HFFc6 (cell line): ENCODE data around the gene CDH10. TPM values are rescaled to one million over a fixed set of nuclear protein-coding genes. Genes with fewer than 3 reads are reported as not detected.

Experiments
- DNase-seq: peaks from one replicate; pipeline ENCODE4 v3.0.0-alpha.2; 2018
- H3K27ac Mint-ChIP-seq: 2 replicates; pipeline ENCODE4 v1.8.0; 2020; ENCODE audit warnings: mild to moderate bottlenecking, mixed read lengths
- H3K27me3 Mint-ChIP-seq: 2 replicates; pipeline ENCODE4 v1.8.0; 2021; ENCODE audit warnings: mild to moderate bottlenecking, moderate library complexity, mixed read lengths; ENCODE audit not compliant: insufficient read depth
- H3K36me3 Mint-ChIP-seq: 2 replicates; pipeline ENCODE4 v1.8.0; 2021; ENCODE audit warnings: low read depth, mixed read lengths
- H3K4me1 Mint-ChIP-seq: 2 replicates; pipeline ENCODE4 v1.8.0; 2020; ENCODE audit warnings: low read depth, mixed read lengths
- H3K4me3 Mint-ChIP-seq: 2 replicates; pipeline ENCODE4 v1.8.0; 2020; ENCODE audit warnings: mild to moderate bottlenecking, moderate library complexity, mixed read lengths
- H3K9me3 Mint-ChIP-seq: 2 replicates; pipeline ENCODE4 v1.8.0; 2020; ENCODE audit warnings: mild to moderate bottlenecking, mixed read lengths
- CTCF ChIP-seq: fragments of 200-600 bp; sonication (generic); IDR thresholded peaks from 2 replicates; pipeline ENCODE4 v1.5.0; 2021; ENCODE audit warnings: antibody characterized with exemption, mild to moderate bottlenecking
- long read RNA-seq: library from polyadenylated mRNA; unstranded; transcript quantifications from one replicate; pipeline ENCODE4 v2.0.0, GENCODE V29; 2019
- total RNA-seq, 6 experiments: library from RNA; stranded (reverse); fragmentation: NEBNext Ultra II Directional; extraction: Animal tissue kit (Norgen Biotek cat#: 25700); gene quantifications; 2 replicates in 1 of 6; 3 replicates in 5 of 6; pipeline ENCODE4 v1.2.3, GENCODE V29; 2021

CDH10 gene
- under 1 TPM; 0.10 to 0.71 (median 0.17) TPM for total RNA-seq
- long read RNA-seq, partial matches to known transcripts = 0 of 1 reads
- long read RNA-seq, other reads (novel, unspliced or antisense) = 0 of 1 reads

- no peaks in the 10 kb centered on the region for H3K36me3 Mint-ChIP-seq
- peak within 1 kb of the TSS; percentile 76 for H3K4me3 Mint-ChIP-seq
- no peaks in the 10 kb centered on the region; the same call in 1 of the 2 replicates for H3K4me1 Mint-ChIP-seq
- H3K27ac Mint-ChIP-seq = no peak within 1 kb of the TSS
- no peak for DNase-seq
- H3K27me3 Mint-ChIP-seq = no peaks in the 10 kb centered on the region; the same call in 1 of the 2 replicates
- TF ChIP-seq CTCF = no peak
- H3K9me3 Mint-ChIP-seq = peaks cover 8% of the 10 kb centered on the region
These were observed at the start of gene CDH10 for GRCh38 chr5:24644761-24645160. CDH10 (minus strand) TSS chr5:24644978; CDS start chr5:24593490, 51,488 bp downstream.

GRCh38 chr5:24693609-24694008, 48.8 kb upstream of the CDH10 start:
- H3K36me3 Mint-ChIP-seq = no peaks in the 10 kb centered on the region
- H3K27ac Mint-ChIP-seq = no peak overlapping the region
- no peak for DNase-seq
- H3K4me1 Mint-ChIP-seq = no peaks in the 10 kb centered on the region
- H3K9me3 Mint-ChIP-seq = peaks cover 50% of the 10 kb centered on the region
- H3K27me3 Mint-ChIP-seq = no peaks in the 10 kb centered on the region
- no peak for TF ChIP-seq CTCF
- H3K4me3 Mint-ChIP-seq = no peak overlapping the region

- peaks cover 49% of the 10 kb centered on the region for H3K9me3 Mint-ChIP-seq
- TF ChIP-seq CTCF = no peak
These were observed 46.3 kb upstream of the CDH10 start for GRCh38 chr5:24691074-24691473.

GRCh38 chr5:24681106-24681505, 36.3 kb upstream of the CDH10 start:
- no peak for DNase-seq
- Mint-ChIP-seq H3K4me1 (no peaks in the 10 kb centered on the region), H3K36me3 (no peaks in the 10 kb centered on the region), H3K9me3 (peaks cover 38% of the 10 kb centered on the region), H3K27ac (no peak overlapping the region), H3K27me3 (0 out of 2 replicates have a peak, but pooled peaks cover 2% of the 10 kb centered on the region), H3K4me3 (no peak overlapping the region)
- no peak for TF ChIP-seq CTCF

More at GRCh38 chr5:24691074-24691473, 46.3 kb upstream of the CDH10 start:
- Mint-ChIP-seq H3K4me1 (no peaks in the 10 kb centered on the region), H3K27me3 (no peaks in the 10 kb centered on the region), H3K4me3 (no peak overlapping the region), H3K27ac (no peak overlapping the region), H3K36me3 (no peaks in the 10 kb centered on the region)
- DNase-seq = no peak

- no peaks in the 10 kb centered on the region for H3K27me3 Mint-ChIP-seq
These were observed 23.3 kb upstream of the CDH10 start for GRCh38 chr5:24668050-24668449.

More at GRCh38 chr5:24668050-24668449, 23.3 kb upstream of the CDH10 start:
- H3K9me3 Mint-ChIP-seq = peaks cover 42% of the 10 kb centered on the region
- TF ChIP-seq CTCF = no peak
- no peaks in the 10 kb centered on the region for H3K4me1 Mint-ChIP-seq
- no peaks in the 10 kb centered on the region for H3K36me3 Mint-ChIP-seq
- no peak overlapping the region for H3K4me3 Mint-ChIP-seq
- DNase-seq = no peak
- no peak overlapping the region for H3K27ac Mint-ChIP-seq
